ENCODE measurements around the gene ADAR.

ADAR gene

GRCh38 chr1:154575951-154576566 is 31.9 kb downstream of the ADAR start:
- H3K9ac ChIP-seq (ENCODE audit: low read length): no peak overlapping the region
- H3K36me3 ChIP-seq (ENCODE audit: control insufficient read depth, insufficient read depth, low read length): peaks cover 10% of the 10 kb centered on the region
- no peaks in the 10 kb centered on the region for H3K27me3 ChIP-seq (ENCODE audit: control insufficient read depth, insufficient read depth, low read length)
- H3K4me3 ChIP-seq (ENCODE audit: low read length): no peak overlapping the region
- H3K4me1 ChIP-seq (ENCODE audit: control insufficient read depth, insufficient read depth, low read length): no peaks in the 10 kb centered on the region
- H3K27ac ChIP-seq (ENCODE audit: low read depth, low read length): no peak overlapping the region

GRCh38 chr1:154575147-154575927 is 32.6 kb downstream of the ADAR start:
- Histone ChIP-seq H3K4me1 (ENCODE audit: control insufficient read depth, insufficient read depth, low read length) (no peaks in the 10 kb centered on the region), H3K9ac (ENCODE audit: low read length) (no peak overlapping the region)

GRCh38 chr1:154574716-154575115 is 33.3 kb downstream of the ADAR start:
- Histone ChIP-seq H3K27ac (ENCODE audit: low read depth, low read length) (no peak overlapping the region), H3K4me3 (ENCODE audit: low read length) (no peak overlapping the region), H3K27me3 (ENCODE audit: control insufficient read depth, insufficient read depth, low read length) (no peaks in the 10 kb centered on the region), H3K36me3 (ENCODE audit: control insufficient read depth, insufficient read depth, low read length) (peaks cover 6% of the 10 kb centered on the region), H3K9ac (ENCODE audit: low read length) (no peak overlapping the region), H3K4me1 (ENCODE audit: control insufficient read depth, insufficient read depth, low read length) (no peaks in the 10 kb centered on the region)

More at GRCh38 chr1:154575147-154575927, 32.6 kb downstream of the ADAR start:
- Histone ChIP-seq H3K27ac (ENCODE audit: low read depth, low read length) (no peak overlapping the region), H3K36me3 (ENCODE audit: control insufficient read depth, insufficient read depth, low read length) (peaks cover 6% of the 10 kb centered on the region), H3K4me3 (ENCODE audit: low read length) (no peak overlapping the region), H3K27me3 (ENCODE audit: control insufficient read depth, insufficient read depth, low read length) (no peaks in the 10 kb centered on the region)

GRCh38 chr1:154573168-154573510 is 34.8 kb downstream of the ADAR start:
- Histone ChIP-seq H3K9ac (ENCODE audit: low read length) (no peak overlapping the region), H3K27me3 (ENCODE audit: control insufficient read depth, insufficient read depth, low read length) (peaks cover 3% of the 10 kb centered on the region), H3K27ac (ENCODE audit: low read depth, low read length) (no peak overlapping the region), H3K36me3 (ENCODE audit: control insufficient read depth, insufficient read depth, low read length) (no peaks in the 10 kb centered on the region), H3K4me3 (ENCODE audit: low read length) (no peak overlapping the region), H3K4me1 (ENCODE audit: control insufficient read depth, insufficient read depth, low read length) (no peaks in the 10 kb centered on the region)

GRCh38 chr1:154572468-154573167 is 35.4 kb downstream of the ADAR start:
- Histone ChIP-seq H3K4me1 (ENCODE audit: control insufficient read depth, insufficient read depth, low read length) (no peaks in the 10 kb centered on the region), H3K4me3 (ENCODE audit: low read length) (no peak overlapping the region), H3K36me3 (ENCODE audit: control insufficient read depth, insufficient read depth, low read length) (no peaks in the 10 kb centered on the region), H3K27me3 (ENCODE audit: control insufficient read depth, insufficient read depth, low read length) (peaks cover 5% of the 10 kb centered on the region), H3K9ac (ENCODE audit: low read length) (no peak overlapping the region), H3K27ac (ENCODE audit: low read depth, low read length) (no peak overlapping the region)

GRCh38 chr1:154571964-154572288 is 36.1 kb downstream of the ADAR start:
- H3K4me1 ChIP-seq (ENCODE audit: control insufficient read depth, insufficient read depth, low read length): no peaks in the 10 kb centered on the region
- H3K27me3 ChIP-seq (ENCODE audit: control insufficient read depth, insufficient read depth, low read length): peaks cover 9% of the 10 kb centered on the region
- no peaks in the 10 kb centered on the region for H3K36me3 ChIP-seq (ENCODE audit: control insufficient read depth, insufficient read depth, low read length)
- no peak overlapping the region for H3K4me3 ChIP-seq (ENCODE audit: low read length)
- no peak overlapping the region for H3K9ac ChIP-seq (ENCODE audit: low read length)
- H3K27ac ChIP-seq (ENCODE audit: low read depth, low read length): no peak overlapping the region

GRCh38 chr1:154571244-154571963 is 36.6 kb downstream of the ADAR start:
- H3K4me3 ChIP-seq (ENCODE audit: low read length): no peak overlapping the region
- H3K27ac ChIP-seq (ENCODE audit: low read depth, low read length): no peak overlapping the region
- H3K36me3 ChIP-seq (ENCODE audit: control insufficient read depth, insufficient read depth, low read length): no peaks in the 10 kb centered on the region
- H3K4me1 ChIP-seq (ENCODE audit: control insufficient read depth, insufficient read depth, low read length): no peaks in the 10 kb centered on the region
- no peak overlapping the region for H3K9ac ChIP-seq (ENCODE audit: low read length)
- peaks cover 9% of the 10 kb centered on the region for H3K27me3 ChIP-seq (ENCODE audit: control insufficient read depth, insufficient read depth, low read length)

- Histone ChIP-seq H3K9ac (ENCODE audit: low read length) (no peak overlapping the region), H3K4me1 (ENCODE audit: control insufficient read depth, insufficient read depth, low read length) (no peaks in the 10 kb centered on the region), H3K36me3 (ENCODE audit: control insufficient read depth, insufficient read depth, low read length) (no peaks in the 10 kb centered on the region), H3K27me3 (ENCODE audit: control insufficient read depth, insufficient read depth, low read length) (peaks cover 9% of the 10 kb centered on the region), H3K4me3 (ENCODE audit: low read length) (peak overlapping the region; percentile 13), H3K27ac (ENCODE audit: low read depth, low read length) (no peak overlapping the region)
These were observed 39.7 kb downstream of the ADAR start for GRCh38 chr1:154568157-154568815.

GRCh38 chr1:154567386-154568156 is 40.4 kb downstream of the ADAR start, which contains the start of gene CHRNB2:
CHRNB2 (plus strand) TSS chr1:154567778; CDS start chr1:154568045, 267 bp downstream.
- Histone ChIP-seq H3K4me3 (ENCODE audit: low read length) (peak within 1 kb of the TSS; percentile 15), H3K27ac (ENCODE audit: low read depth, low read length) (no peak within 1 kb of the TSS), H3K36me3 (ENCODE audit: control insufficient read depth, insufficient read depth, low read length) (no peaks in the 10 kb centered on the region), H3K27me3 (ENCODE audit: control insufficient read depth, insufficient read depth, low read length) (peaks cover 9% of the 10 kb centered on the region), H3K4me1 (ENCODE audit: control insufficient read depth, insufficient read depth, low read length) (no peaks in the 10 kb centered on the region), H3K9ac (ENCODE audit: low read length) (no peak within 1 kb of the TSS)

GRCh38 chr1:154565876-154566275 is 42.1 kb downstream of the ADAR start:
- no peak overlapping the region for H3K4me3 ChIP-seq (ENCODE audit: low read length)
- H3K27me3 ChIP-seq (ENCODE audit: control insufficient read depth, insufficient read depth, low read length): peaks cover 9% of the 10 kb centered on the region
- no peak overlapping the region for H3K9ac ChIP-seq (ENCODE audit: low read length)
- H3K36me3 ChIP-seq (ENCODE audit: control insufficient read depth, insufficient read depth, low read length): no peaks in the 10 kb centered on the region
- no peaks in the 10 kb centered on the region for H3K4me1 ChIP-seq (ENCODE audit: control insufficient read depth, insufficient read depth, low read length)
- H3K27ac ChIP-seq (ENCODE audit: low read depth, low read length): no peak overlapping the region

GRCh38 chr1:154559466-154560044 is 48.4 kb downstream of the ADAR start:
- Histone ChIP-seq H3K4me3 (ENCODE audit: low read length) (peak overlapping the region; percentile 96), H3K9ac (ENCODE audit: low read length) (peak overlapping the region; percentile 49)

More at GRCh38 chr1:154559466-154560044, 48.4 kb downstream of the ADAR start:
- H3K27me3 ChIP-seq (ENCODE audit: control insufficient read depth, insufficient read depth, low read length): no peaks in the 10 kb centered on the region
- H3K27ac ChIP-seq (ENCODE audit: low read depth, low read length): peak overlapping the region; percentile 88
- peaks cover 21% of the 10 kb centered on the region for H3K4me1 ChIP-seq (ENCODE audit: control insufficient read depth, insufficient read depth, low read length)
- H3K36me3 ChIP-seq (ENCODE audit: control insufficient read depth, insufficient read depth, low read length): peaks cover 7% of the 10 kb centered on the region
